HPDE6-E6E7 (cell line): ENCODE results near the gene DLGAP3.

Experiments used
- DNase-seq: peaks from one replicate; pipeline ENCODE4 v3.0.0; 2011; ENCODE audit warnings: missing footprints; ENCODE audit errors: extremely low spot score

DLGAP3 gene

DNA sequence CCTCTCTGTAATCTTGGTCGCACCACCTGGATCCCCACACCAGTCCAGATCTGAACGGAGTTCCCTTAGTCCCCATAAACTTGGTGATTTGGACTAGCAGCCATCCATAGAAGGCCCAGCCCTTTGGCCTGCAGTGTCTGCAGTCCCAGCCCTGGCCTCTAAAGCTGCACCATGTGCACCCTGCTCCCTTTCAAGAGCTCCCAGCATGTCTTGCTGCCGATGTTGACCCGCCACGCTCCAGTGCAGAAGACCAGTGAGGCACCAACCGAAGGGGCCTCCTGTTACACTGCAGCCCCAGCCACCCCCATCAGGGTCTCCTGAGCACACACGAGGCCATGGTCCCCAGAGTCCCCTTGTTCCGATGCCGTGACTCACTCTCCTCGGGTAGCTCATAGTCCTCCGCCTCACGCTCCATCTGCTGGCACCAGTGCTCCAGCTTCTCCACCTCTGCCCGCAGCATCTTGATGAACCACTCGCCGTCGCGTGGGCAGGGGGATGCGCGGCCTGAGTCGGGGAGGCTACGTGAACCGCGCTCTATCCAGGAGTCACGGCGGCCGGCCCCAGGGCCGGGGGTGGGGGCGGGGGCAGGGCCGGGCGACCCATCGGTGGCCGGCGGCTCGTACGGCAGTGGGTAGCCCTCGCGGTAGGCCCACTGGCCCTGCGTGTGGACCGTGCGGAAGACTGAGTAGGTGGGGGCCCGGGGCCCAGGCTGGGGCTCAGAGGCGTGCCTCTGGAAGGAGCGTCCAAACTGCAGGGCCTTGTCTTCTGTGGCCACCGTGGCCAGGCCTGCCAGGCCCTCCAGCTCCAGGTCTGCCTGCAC is 61.0 kb downstream of the DLGAP3 start:
- DNase-seq: no peak

DNA sequence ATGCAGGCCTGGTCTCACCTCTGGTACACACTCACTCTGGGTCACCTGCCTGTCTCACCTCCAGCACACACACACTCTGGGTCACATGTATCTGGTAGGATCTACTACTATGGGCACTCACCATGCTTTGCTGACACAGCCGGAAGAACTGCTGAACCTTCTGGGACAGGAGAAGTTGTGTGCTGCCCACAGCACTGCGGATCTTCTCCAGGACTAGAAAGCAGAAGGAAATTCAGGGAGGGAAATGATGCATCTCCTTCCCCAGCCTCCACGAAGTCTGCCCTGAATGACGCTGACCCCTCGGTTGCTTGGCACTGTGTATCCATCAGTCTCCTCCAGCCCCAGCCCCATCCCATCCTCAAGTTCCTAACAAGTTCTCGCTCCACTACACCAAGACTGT is 62.0 kb downstream of the DLGAP3 start:
- DNase-seq: no peak

DNA sequence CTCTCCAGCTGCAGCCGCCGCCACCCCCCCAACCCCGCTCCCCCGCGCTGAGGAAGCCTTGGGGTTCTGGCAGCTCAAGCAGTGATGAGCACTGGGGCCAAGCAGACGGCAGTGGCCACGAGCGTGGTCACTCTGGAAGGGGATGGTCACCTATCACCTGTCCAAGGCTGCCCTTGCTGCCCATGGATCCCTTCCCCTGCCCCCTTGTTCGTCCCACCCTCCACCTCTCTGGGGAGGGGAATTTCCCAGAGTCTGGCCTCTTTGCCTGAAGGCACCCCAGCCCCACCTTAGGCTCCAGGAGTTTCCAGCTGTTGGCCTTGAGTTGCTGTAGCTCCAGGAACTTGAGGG is 62.7 kb downstream of the DLGAP3 start:
- no peak for DNase-seq

DNA sequence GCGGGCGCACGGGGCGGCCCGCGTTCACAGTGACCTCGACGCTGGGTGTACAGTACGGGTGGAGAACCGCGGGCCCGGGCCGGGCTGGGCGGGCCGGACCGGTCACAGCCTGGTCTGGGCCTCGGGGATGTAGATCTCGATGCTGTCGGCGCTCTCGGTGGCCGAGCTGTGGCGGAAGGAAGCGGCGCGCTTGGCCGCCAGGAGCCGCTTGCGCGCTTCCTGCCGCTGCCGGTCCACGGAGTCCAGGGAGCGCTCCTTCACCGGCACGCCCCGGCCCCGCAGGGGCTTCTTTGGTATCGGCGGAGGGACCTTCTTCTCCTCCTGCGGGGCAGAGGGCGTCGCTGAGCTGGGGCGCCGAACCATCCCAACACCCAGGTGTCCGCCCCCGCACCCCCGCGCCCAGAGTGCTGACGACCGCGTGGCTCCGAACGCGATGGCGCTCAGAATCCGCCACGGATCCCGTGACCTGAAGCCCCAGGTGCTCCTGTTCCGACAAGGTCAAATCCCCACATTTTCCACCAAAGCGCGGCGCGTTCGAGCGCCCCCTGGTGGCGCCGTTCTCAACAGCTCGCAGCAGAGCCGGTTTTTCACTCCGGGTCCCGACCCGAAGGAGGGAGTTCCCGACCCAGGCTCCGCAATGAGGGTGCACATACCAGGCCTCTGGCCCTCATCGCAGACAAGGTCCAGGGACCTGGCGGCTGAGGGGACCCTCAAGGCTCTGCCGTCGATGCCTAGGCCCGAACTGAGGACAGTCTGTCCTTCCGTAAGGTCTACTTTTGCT is 63.3 kb downstream of the DLGAP3 start:
- peak; percentile 74 for DNase-seq

DNA sequence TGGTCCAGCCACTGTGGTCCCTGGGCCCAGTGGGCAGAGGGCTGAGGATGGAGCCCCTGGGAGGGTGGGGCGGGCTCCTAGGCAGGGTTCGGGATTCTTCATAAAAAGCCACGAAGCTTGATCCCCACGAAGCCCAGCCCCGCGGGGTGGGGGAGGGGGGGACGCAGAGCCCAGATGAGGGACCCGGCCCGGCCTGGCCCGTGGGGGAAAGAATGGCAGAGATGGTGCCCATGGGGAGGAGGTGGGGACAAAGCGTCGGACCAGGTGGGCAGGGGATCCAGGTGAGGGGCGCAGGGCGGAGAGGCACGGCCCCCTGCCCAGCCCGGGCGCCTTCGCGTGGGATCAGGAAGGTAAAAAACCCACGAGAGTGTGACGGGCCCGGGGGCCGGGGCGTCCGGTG is 63.9 kb downstream of the DLGAP3 start:
- DNase-seq: no peak

DNA sequence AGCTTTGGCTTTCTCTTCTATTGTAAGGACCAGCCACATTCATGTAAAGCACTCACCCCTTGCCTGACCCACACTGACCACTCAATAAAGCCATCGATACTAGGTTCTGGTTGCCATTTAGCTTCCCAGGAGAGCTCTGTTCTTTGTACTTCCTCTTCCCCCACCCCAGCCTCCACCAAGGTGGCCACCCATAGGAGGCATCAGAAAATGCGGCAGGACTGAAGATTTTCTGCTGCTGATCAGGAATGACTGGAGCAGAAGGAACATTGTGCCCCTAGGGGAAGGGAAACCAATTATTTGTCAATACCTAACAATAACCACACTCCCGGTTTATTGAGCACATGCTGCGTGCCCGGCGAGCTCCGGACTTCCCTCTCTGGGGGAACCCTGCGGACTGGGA is 64.7 kb downstream of the DLGAP3 start:
- DNase-seq: no peak

DNA sequence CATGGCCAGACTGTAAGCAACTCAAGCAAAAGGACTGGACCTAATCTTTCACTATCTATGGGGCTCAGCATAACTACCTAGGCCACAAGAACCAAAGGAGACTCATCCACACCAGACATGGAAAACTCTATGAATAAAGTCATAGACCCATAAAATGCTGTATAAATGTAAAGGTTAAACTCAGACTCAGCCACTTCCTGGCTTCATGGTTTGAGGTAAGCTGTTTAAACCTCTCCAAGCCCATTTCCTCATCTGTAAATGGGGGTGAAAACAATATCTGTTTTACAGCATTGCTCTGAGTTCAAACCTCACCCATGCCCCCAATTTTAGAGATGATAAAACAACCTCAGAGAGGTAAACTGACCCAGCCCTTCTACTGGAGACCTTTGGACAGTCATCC is 65.9 kb downstream of the DLGAP3 start:
- DNase-seq: no peak

DNA sequence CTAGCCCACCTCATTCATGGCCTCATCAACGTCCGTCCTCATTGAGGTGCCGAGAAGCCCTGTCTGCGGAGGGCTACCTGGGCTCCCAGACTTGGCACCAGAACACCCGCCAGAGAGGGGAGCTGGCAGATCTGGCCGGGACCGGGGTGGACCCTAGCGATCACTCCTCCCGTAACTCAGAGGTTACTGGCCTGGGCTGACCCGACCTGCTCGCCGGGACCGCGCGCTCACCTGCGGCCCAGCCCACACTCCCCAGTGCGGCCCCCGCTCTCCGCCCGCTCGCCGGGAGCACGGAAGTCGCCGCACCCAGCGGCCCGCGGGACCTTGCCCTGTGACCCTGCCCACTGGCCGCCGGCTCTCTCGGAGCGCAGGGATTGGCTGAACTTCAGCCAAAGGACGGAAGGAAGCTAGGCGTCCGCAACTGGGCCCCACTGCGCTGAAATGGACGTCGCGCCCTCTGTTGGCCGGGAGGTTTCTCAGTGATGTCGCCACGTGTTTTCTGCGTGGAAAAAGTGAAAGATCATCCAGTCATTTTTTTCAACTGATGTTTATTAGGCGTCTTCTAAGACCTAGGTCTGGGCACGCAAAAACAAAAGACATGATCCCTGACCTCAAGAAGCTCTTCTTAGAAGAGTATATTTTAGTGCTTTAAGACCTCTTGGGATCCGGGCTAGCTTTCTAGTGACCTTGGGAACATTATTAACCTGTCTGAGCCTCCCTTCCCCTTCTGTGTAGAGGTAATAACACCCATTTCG is 69.8 kb downstream of the DLGAP3 start, which contains the start of gene SMIM12:
Gene SMIM12, minus strand, starts transcription at position 304 of the 755 bp plus-strand sequence. CDS start 3,772 bp downstream, outside the sequence.
- peak; percentile 94 for DNase-seq

DNA sequence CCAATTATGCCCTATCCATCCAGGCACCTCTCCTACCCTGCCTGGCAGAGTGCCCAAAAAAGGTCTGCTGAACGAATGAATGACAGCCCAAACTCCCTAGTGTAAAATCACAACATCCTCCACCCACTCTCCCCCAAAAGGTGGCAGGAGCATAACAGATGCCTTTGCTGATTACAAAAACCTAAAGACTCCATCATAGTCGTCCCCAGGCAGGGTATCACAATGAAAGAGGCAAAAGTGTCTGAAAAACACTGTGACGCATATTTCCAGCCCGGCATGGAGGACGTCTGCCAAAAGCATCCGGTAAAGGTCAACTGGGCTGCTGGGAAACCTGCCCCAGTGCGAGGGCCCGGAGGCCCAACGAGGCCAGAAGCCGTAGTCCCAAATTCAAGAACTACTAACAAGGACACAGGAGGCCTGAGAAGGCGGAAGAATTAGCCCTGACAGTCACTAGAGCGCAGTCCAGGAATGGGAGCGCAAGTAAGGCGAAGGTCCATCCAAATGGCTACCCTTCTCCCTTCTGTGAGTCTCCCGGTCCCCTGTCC is 70.5 kb downstream of the DLGAP3 start:
- peak; percentile 25 for DNase-seq

DNA sequence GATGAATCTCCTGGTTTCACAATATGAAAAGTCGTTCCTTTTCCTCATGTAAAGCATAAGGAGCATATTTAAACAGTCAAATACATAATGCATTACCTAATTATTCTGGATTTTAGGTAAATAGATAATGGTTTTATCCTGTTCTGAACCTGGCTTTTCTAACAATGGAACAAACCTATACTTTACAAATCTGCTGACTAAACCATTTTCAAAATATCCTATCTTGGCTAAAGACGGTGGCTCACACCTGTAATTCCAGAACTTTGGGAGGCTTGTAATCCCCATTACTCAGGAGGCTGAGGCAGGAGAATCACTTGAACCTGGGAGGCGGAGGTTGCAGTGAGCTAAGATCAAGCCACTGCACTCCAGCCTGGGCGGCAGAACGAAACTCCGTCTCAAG is 72.8 kb downstream of the DLGAP3 start:
- DNase-seq: no peak

DNA sequence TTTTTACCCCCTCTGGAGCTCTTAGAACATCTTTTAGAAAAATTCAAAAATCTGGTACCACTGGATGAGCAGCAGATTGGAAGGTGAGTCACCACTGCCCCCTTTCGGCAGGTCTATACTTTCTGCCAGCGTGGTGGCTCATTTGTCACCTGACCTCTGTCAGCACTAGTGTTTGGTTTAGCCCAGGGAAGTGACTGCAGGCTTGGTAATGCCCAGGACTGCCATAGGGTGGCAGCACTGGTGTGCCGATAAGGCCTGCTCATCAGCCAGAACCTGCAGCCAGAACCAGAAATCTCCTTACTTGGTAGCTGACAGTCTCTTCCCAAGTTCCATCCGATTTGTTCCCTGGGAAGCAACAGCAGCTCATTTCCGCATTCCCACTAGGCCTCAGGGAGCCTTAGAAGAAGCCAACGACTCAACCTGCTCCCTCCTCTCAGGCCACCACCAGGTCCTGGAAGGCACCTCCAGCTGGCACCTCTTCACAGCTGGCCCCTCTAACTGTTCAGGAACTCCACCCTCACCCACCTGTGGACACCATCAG is 76.7 kb downstream of the DLGAP3 start:
- peak; percentile 95 for DNase-seq

DNA sequence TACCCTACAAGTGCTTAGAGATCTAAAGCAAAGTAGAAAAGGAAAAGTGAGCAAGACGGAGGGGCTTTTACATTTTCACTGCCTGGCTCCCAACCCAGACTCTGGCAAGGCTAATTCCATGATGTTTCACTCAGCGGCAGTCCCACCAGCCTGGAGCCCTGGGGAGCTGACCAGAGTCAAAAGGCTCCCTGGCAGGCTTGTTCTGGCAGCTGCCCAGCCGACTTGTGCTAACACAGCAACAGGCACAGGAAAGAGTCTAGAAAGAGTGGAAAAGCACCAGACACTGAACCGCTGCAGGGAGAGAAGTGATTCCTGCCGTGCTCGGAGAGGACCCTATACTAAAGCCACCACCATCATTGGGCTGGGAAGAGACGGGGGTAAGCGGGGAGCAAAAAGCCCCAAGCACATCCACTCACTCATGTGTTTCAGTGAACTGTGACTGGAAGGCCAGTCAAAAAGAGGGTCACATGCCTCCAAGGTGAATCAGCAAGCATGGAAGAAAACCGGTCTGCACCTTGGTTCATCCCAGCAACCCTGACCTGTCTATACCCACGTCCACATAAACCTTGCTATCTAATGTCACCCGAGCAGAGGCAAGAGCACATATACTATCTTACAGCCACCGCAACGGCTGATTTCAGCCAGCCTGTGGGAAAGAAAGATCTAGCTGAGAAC is 77.9 kb downstream of the DLGAP3 start:
- peak; percentile 58 for DNase-seq

DNA sequence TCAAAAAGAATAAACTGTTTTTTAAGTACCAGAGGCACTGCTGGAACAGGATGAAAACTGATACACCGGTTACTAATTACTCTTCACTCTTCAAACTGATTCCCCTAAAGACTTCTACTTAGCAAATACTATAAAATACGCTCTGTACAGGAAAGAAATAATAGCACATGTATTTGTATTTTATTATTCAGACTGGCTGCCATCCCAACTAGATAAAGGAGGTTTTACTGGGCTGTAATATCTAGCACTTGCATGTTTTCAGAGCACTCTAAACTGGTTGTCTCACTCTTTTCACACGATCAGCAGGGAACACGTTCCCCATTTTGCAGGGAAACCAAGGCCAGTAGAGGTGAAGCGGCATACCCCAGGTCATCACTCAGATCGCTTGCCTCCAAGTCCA is 79.1 kb downstream of the DLGAP3 start:
- no peak for DNase-seq

DNA sequence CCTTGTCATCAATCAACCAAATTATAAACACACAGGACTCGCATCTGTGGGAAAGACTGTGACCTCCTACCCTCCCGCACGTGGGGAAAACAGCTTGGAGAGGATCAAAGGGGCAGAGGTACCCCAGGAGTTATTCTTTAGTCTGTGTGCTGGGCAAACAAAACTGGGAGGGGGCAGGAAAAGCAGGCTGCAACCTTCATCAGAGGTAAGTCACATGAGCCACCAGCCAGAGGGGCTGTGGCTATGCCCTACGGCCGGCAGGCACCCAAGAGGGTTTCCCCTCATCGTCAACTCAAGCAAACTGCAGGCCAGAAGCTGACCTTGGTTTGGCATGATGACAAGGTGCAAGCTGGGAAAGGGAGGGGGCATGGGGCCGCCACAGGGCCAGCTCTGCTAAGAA is 82.4 kb downstream of the DLGAP3 start:
- no peak for DNase-seq

DNA sequence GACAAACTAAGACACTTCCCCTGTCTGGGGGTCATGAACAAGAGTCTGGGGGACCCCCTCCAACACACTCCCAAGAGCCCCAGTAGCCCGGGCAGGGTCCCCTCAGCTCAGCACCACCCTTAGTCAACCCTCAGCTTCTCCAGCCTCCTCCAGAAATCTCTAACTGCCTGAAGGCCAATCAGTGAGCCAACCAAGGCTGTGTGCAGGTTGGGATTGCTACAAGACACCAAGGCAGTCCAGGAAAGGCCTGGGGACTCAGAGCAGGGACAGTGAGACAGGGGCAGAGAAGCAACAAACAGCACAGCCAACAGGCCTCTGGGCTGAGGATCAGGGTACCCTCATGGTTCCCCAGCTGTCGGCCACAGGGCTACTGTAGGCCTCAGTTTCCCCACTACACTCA is 83.2 kb downstream of the DLGAP3 start:
- no peak for DNase-seq

DNA sequence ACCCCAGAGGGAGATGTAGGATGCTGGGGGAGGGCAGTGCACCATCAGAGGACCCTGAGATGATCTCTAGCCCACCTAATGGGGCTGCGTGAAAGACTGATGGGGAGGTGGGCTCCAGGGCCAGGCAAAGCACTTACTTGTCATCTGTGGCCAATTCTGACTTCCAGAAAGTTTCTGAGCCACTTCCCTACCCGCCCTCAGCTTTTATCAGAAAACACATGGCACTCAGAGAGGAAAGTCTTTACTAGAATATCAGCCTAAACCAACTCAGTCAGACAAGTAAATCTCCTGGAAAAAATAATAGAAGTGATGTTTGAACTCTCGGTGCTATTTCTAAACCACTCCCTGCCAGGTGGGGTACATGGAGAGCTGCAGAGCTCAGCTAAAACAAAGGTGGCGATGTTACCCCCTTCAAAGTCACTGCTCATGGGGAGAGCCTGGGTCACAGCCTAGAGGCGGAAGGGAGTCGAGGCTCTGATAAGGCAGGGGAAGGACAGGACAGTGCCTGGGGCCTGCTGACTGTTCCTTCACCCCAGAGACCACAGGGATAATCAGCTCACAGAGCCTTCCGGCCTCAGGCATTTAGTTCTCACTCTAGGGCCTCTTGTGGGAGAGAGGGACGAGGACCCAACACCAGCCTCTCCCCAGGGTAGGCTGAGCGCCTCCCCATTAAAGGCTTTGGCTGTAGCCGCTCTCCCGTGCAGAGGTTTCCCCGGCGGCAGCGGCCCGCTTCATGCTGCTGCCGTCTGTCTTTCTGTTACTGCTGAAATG is 84.1 kb downstream of the DLGAP3 start:
- no peak for DNase-seq

DNA sequence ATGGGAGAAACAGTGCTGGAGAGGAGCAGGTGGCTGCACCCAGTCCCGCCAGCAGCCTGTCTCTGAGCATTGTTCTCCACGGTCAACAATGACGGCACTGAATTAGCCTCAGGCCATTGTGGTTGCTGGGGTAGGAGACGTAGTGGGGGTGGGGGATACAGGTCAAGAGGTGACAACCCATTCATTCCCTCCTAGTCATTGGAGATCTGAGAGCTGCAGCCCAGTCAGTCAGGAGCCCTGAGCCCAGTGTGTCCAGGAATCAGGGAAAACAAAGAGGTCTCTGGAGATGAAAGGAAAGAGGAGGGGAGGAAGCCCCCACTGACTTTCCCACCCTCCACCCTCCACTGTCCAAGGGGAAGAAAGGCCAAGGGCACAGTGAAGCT is 85.2 kb downstream of the DLGAP3 start:
- DNase-seq: peak; percentile 16

DNA sequence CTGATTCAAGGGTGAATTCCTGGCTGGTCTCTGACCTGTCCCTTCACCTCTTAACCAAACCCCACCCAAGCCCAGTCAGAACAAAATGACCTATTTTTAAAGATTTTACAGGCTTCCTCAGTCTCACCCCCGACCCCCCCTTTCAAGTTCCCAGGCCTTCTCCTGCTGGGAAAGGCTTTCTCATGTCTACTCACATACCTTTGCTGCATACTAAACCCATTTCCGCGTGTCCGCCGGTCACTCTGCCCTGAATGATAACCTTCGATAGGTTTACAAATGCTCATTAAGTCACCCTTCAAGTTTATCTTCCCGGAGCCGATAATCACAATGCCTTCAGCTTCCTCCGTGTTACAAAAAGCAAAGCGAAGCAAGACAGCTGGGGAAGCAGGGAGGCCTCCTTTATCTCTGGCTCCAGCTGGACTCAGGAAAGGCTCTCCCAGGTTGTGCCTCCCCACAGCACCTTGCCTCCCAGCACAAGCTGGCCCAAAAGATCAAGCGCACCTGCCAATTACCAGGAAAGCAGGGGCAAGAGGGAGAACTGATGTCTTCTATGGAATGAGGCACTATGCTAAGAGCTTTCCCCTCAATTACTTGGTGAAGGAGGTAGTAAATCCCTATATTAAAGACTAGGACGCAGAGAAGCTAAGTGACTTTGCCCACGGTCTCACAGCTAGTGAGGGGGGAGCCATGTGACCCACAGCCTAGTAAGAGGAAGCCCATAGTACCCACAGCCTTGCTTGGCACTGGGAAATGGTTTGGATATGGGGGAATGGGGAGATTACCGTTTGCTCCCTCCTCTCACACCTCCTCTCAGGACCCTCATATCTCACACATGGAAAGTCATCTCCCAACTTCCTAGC is 85.8 kb downstream of the DLGAP3 start:
- DNase-seq: no peak

DNA sequence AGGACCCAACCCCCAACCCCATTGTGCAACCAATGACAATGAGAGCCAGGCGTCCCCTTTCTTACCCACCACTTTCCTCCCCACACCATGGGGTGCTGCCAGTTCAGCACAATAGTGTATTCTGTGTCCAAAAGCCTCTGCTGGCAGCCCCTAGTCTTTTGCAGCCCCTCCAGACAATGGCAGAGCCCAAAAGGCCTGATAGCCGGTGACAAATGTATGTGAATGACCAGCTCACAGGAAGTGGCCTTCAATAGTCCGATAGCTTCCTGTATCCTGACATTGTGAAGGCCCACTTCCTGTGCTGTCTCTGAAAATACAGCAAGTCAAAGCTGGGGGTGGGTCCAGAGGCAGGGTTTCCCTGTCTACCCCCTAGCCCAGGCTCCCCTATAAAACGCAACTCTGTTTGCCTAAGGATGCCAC is 86.5 kb downstream of the DLGAP3 start:
- DNase-seq: no peak

DNA sequence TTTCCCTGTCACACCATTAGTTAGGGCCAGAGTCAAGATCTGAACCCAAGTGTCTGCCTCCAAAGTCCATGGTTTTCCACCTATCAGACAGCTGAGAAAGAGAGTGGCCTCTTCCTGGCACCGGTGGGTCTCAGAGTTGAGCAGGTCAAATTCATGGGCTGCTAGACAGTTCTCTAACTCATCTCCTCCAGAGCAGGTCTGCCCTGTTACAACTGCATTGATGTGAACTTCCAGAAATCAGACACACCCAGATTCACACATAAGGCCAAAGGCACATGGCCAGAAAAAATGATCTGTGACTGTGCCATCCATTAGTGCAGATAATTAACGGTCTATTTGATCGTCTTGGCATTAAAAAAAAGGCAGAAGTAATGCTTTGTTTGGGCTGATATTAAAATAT is 87.4 kb downstream of the DLGAP3 start:
- no peak for DNase-seq
